HT-29 (cell line): Measurements from ENCODE around the gene SPACA4. TPM values are rescaled to one million over a fixed set of nuclear protein-coding genes. Genes with fewer than 3 reads are reported as not detected.

Experiments used
- DNase-seq: peaks from one replicate; pipeline ENCODE4 v3.0.0-alpha.2; 2015; ENCODE audit warnings: low spot score
- total RNA-seq: library from RNA; depleted of rRNA; stranded (reverse); fragments of >200 nt; shearing (Covaris generic); gene quantifications from 2 replicates; pipeline ENCODE4 v1.2.3, GENCODE V29; 2014; rRNA removed

The SPACA4 gene
- total RNA-seq, 1 experiment from 2014 or later: 2.3 TPM

DNA sequence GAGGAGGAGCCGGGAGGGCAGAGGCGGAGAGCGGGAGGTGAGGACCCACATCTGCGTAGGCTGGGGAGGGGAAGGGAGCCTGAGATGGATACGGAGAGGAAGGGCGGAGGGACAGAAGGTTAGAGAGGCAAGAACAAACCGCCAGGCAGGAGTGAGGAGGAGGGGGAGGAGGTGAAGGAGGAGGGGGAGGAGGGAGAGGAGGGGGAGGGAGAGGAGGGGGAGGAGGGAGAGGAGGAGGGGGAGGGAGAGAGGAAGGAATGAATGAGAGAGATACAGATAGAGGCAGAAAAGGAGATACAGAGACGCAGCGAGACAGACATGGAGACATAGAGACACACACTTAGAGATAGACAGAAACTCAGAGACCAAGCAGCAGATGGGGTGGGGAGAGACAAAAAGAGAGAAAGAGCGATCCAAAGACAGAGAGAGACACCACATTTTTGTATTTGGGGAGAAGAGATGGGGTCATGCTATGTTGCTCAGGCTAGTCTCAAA, 40.2 kb downstream of the SPACA4 start:
- no peak for DNase-seq

DNA sequence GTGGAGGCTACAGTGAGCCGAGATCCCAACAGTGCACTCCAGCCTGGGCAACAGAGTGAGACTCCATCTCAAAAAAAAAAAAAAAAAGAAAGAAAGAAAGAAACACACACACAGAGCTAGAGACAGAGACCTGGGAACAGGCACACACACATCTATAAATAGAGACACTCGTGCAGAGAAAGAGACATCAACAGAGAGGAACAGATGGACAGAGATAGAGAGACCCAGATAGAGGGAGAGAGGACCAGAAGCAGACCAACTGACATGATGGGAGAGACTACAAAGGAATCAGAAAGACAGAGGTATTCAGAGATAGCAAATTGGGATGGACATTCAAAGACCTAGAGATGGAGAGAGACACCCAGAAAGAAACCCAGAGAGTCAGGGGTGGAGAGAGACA, 41.6 kb downstream of the SPACA4 start:
- DNase-seq: no peak

GRCh38 chr19:48650974-48651682, 44.6 kb downstream of the SPACA4 start:
- DNase-seq: no peak

- DNase-seq: no peak
Measured at GRCh38 chr19:48651683-48652048, 45.1 kb downstream of the SPACA4 start.

GRCh38 chr19:48654299-48655059, 47.9 kb downstream of the SPACA4 start:
- no peak for DNase-seq

GRCh38 chr19:48656840-48657474, 50.4 kb downstream of the SPACA4 start:
- no peak for DNase-seq

Other genes starting within 250 kb of the SPACA4 start
- gene TMEM143, start 242.8 kb upstream of the SPACA4 start, total RNA-seq: 12.7 and 14.7 TPM in 2 replicates
- gene SYNGR4, start 242.4 kb upstream of the SPACA4 start, total RNA-seq: 0.34 and 1.2 TPM in 2 replicates
- gene KDELR1, start 215.2 kb upstream of the SPACA4 start, total RNA-seq: 150 and 189 TPM in 2 replicates
- gene GRIN2D, start 213.1 kb upstream of the SPACA4 start, total RNA-seq: 10.7 and 12.6 TPM in 2 replicates
- gene GRWD1, start 160.8 kb upstream of the SPACA4 start, total RNA-seq: 96.1 and 120 TPM in 2 replicates
- gene KCNJ14, start 151.2 kb upstream of the SPACA4 start, total RNA-seq: 2.7 and 3.6 TPM in 2 replicates
- 145 and 154 TPM in 2 replicates for gene CYTH2, start 137.4 kb upstream of the SPACA4 start, total RNA-seq
- gene LMTK3, start 94.9 kb upstream of the SPACA4 start, total RNA-seq: 11.4 and 12.2 TPM in 2 replicates
- gene SULT2B1, start 54.6 kb upstream of the SPACA4 start, total RNA-seq: 48.6 and 55.3 TPM in 2 replicates
- 15.9 and 18.5 TPM in 2 replicates for gene FAM83E, start 8.3 kb downstream of the SPACA4 start, total RNA-seq
- gene RPL18, start 12.4 kb downstream of the SPACA4 start, total RNA-seq: 6,271 and 6,382 TPM in 2 replicates
- 114 and 115 TPM in 2 replicates for gene SPHK2, start 12.8 kb downstream of the SPACA4 start, total RNA-seq
- 19.4 and 27.9 TPM in 2 replicates for gene DBP, start 30.6 kb downstream of the SPACA4 start, total RNA-seq
- 1.4 and 4.7 TPM in 2 replicates for gene CA11, start 39.4 kb downstream of the SPACA4 start, total RNA-seq
- not detected in 2 replicates for gene NTN5, start 66.3 kb downstream of the SPACA4 start, total RNA-seq
- gene FUT2, start 89.2 kb downstream of the SPACA4 start, total RNA-seq: 14.3 and 21.0 TPM in 2 replicates
- gene MAMSTR, start 113.0 kb downstream of the SPACA4 start, total RNA-seq: 0.73 and 0.84 TPM in 2 replicates
- 0.34 and 0.61 TPM in 2 replicates for gene RASIP1, start 133.9 kb downstream of the SPACA4 start, total RNA-seq
- gene IZUMO1, start 140.2 kb downstream of the SPACA4 start, total RNA-seq: 0.05 and 0.58 TPM in 2 replicates
- 4.6 and 6.3 TPM in 2 replicates for gene FUT1, start 145.9 kb downstream of the SPACA4 start, total RNA-seq
- not detected in 2 replicates for gene FGF21, start 148.8 kb downstream of the SPACA4 start, total RNA-seq
- gene BCAT2, start 204.3 kb downstream of the SPACA4 start, total RNA-seq: 62.8 and 65.7 TPM in 2 replicates
- gene HSD17B14, start 229.7 kb downstream of the SPACA4 start, total RNA-seq: not detected in 2 replicates